ENCODE measurements around the gene COL15A1. TPM values are rescaled to one million over a fixed set of nuclear protein-coding genes. Genes with fewer than 3 reads are reported as not detected.

Gene COL15A1
- total RNA-seq: 92.2 TPM

DNA sequence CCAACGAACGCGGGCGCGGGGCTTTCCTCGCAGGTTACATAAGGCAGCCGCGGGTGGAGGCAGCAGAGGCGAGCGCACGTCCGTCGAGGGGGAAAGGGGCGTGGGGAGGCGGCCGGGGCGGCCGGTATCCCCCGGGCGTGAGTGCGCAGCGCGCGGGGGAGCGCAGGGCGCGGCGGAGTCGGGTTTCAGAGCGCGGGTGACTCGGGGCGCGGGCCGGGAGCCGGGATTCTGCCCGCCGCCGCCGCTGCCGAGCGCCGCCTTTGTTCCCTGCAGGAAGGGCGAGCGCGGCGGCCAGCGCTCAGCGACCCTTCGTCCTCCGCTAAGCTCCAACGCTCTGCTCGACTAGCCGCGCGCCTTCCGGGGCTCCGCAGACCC, at the start of gene COL15A1:
TSS of gene COL15A1 (plus strand) at position 226 of the 375 bp plus-strand sequence. CDS start 155 bp downstream, outside the sequence.

DNA sequence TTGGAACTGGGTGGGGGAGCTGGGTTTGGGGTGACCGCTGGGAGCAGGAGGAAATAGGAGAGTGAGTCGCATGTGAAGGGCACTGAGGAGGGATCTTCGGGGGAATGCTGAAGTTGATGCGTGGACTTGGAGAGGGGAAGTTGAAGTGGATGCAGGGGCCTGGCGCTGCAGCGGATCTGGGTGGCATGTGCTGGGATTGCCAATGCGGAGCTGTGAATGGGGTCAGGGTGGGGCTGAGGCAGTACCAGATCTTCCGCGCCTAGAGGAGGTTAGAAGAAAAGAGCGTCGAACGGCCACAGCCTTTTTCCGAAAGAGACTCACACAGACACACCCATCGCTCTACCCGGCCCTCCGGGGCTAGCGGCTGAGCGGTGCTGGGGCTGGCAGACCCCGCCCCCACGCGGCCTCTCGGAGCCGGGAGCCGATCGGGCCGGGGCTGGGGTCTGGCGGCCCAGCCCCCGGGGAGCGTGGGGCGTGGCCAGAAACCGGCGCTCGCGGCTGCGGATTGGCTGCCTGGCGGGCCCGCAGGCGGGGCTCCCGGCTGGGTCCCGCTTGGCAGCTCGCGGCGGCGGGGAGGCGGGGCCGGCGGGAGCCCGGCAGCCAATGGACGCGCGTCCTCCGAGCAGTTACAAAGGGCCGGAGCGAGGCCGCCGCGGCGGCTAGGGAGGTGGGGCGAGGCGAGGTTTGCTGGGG, 160.9 kb downstream of the COL15A1 start, which contains the start of gene TGFBR1:
TSS of gene TGFBR1 (plus strand) at position 655 of the 693 bp plus-strand sequence. CDS start 93 bp downstream, outside the sequence.

Other genes starting within 250 kb of the COL15A1 start
- 37.1 TPM for gene GABBR2, start 235.0 kb upstream of the COL15A1 start, total RNA-seq
- gene ANKS6, start 147.4 kb upstream of the COL15A1 start, total RNA-seq: 17.0 TPM
- 6.2 TPM for gene GALNT12, start 136.2 kb upstream of the COL15A1 start, total RNA-seq
- gene TGFBR1, start 161.2 kb downstream of the COL15A1 start, total RNA-seq: 75.1 TPM

Measured in camera-type eye (tissue), 1 donor.